D341Med (cell line): ENCODE measurements around the gene NRXN3.

Experiments used
- DNase-seq: peaks from one replicate; pipeline ENCODE4 v3.0.0; 2012; ENCODE audit warnings: low spot score

Gene NRXN3

GRCh38 chr14:78834766-78835451, 664.7 kb downstream of the NRXN3 start:
- peak; percentile 80 for DNase-seq

- DNase-seq, result no peak
Measured at GRCh38 chr14:78835909-78836308, 665.7 kb downstream of the NRXN3 start.

- DNase-seq, result peak; percentile 78
Measured at GRCh38 chr14:78836777-78837176, 666.6 kb downstream of the NRXN3 start.

GRCh38 chr14:78838959-78839358, 668.8 kb downstream of the NRXN3 start:
- no peak for DNase-seq

GRCh38 chr14:78840898-78841297, 670.7 kb downstream of the NRXN3 start:
- DNase-seq, result no peak

GRCh38 chr14:78847801-78848200, 677.6 kb downstream of the NRXN3 start:
- DNase-seq, result no peak

GRCh38 chr14:78848234-78848820, 678.2 kb downstream of the NRXN3 start:
- DNase-seq, result peak; percentile 68

GRCh38 chr14:78849952-78850351, 679.8 kb downstream of the NRXN3 start:
- DNase-seq, result no peak

GRCh38 chr14:78851189-78851588, 681.0 kb downstream of the NRXN3 start:
- DNase-seq, result no peak

- DNase-seq, result no peak
Measured at GRCh38 chr14:78852040-78852439, 681.9 kb downstream of the NRXN3 start.

- no peak for DNase-seq
Measured at GRCh38 chr14:78857974-78858373, 687.8 kb downstream of the NRXN3 start.

- no peak for DNase-seq
Measured at GRCh38 chr14:78863143-78863542, 693.0 kb downstream of the NRXN3 start.

- DNase-seq, result no peak
Measured at GRCh38 chr14:78872837-78873236, 702.7 kb downstream of the NRXN3 start.

- no peak for DNase-seq
Measured at GRCh38 chr14:78873581-78873980, 703.4 kb downstream of the NRXN3 start.

GRCh38 chr14:78875049-78875448, 704.9 kb downstream of the NRXN3 start:
- DNase-seq, result no peak

GRCh38 chr14:78885884-78886283, 715.7 kb downstream of the NRXN3 start:
- DNase-seq, result no peak

- no peak for DNase-seq
Measured at GRCh38 chr14:78897443-78897842, 727.3 kb downstream of the NRXN3 start.

- peak; percentile 65 for DNase-seq
Measured at GRCh38 chr14:78902010-78902623, 731.9 kb downstream of the NRXN3 start.

GRCh38 chr14:78904094-78904493, 733.9 kb downstream of the NRXN3 start:
- no peak for DNase-seq

GRCh38 chr14:78917462-78917861, 747.3 kb downstream of the NRXN3 start:
- DNase-seq, result no peak

GRCh38 chr14:78921856-78922255, 751.7 kb downstream of the NRXN3 start:
- DNase-seq, result no peak

GRCh38 chr14:78927261-78927660, 757.1 kb downstream of the NRXN3 start:
- DNase-seq, result no peak

- DNase-seq, result no peak
Measured at GRCh38 chr14:78933166-78933565, 763.0 kb downstream of the NRXN3 start.
